ENCODE measurements around the gene CNKSR3. TPM values are rescaled to one million over a fixed set of nuclear protein-coding genes. Genes with fewer than 3 reads are reported as not detected.

Gene CNKSR3
- total and polyA plus RNA-seq, 2 of the 8 experiments (the other 6 are each of a cell fraction or from before 2014, with no cell fraction given) = 1.2 to 6.2 TPM

- Histone ChIP-seq H3K56ac (replicated peaks; ENCODE audit: insufficient read length, low read depth, low read length) (no peak overlapping the region), H2AFZ (ENCODE audit: low read length) (0 out of 2 replicates have a peak overlapping the region, but pooled peaks have one; percentile 32), H3K23me2 (ENCODE audit: low read depth, low read length) (no peaks in the 10 kb centered on the region), H2BK20ac (ENCODE audit: low read length) (no peak overlapping the region), H4K20me1 (replicated peaks in 1 of 2; ENCODE audit: control insufficient read depth in 1 of 2, insufficient read depth in 2 of 2, low read length in 2 of 2) (no peaks in the 10 kb centered on the region), H3K27ac (ENCODE audit: low read depth, low read length) (no peak overlapping the region), H4K5ac (ENCODE audit: insufficient read length, low read depth, low read length) (no peak overlapping the region), H2BK5ac (ENCODE audit: low read depth, low read length) (no peak overlapping the region), H2BK15ac (ENCODE audit: low read length) (no peak overlapping the region), H3K4me2 (ENCODE audit: insufficient read depth in 1 of 2, low read depth in 2 of 2, low read length in 2 of 2) (peak overlapping the region in 1 of 2 experiments; percentile 40; a peak in 2 of 4 replicates), H3K4me3 (ENCODE audit: extremely low read depth in 1 of 4, insufficient read depth in 2 of 4, low read depth in 3 of 4, low read length in 4 of 4) (no peak overlapping the region), H2AK5ac (ENCODE audit: low read depth, low read length) (no peak overlapping the region), H3K18ac (ENCODE audit: extremely low read depth, low read length) (no peak overlapping the region), H4K8ac (ENCODE audit: extremely low read depth, insufficient read depth, low read length) (no peak overlapping the region), H3K79me1 (ENCODE audit: low read depth, low read length) (no peaks in the 10 kb centered on the region), H3K79me2 (ENCODE audit: control insufficient read depth in 1 of 2, insufficient read depth in 2 of 2, low read length in 2 of 2) (no peaks in the 10 kb centered on the region), H3K9ac (replicated peaks in 1 of 4; ENCODE audit: extremely low read depth in 1 of 4, low read depth in 3 of 4, low read length in 3 of 4) (no peak overlapping the region), H2BK120ac (replicated peaks; ENCODE audit: low read depth, low read length) (no peak overlapping the region), H3K23ac (ENCODE audit: insufficient read length) (no peak overlapping the region), H3K27me3 (replicated peaks in 1 of 4; ENCODE audit: control insufficient read depth in 3 of 4, extremely low read depth in 1 of 4, insufficient read depth in 3 of 4, low read length in 3 of 4) (no peaks in the 10 kb centered on the region), H3K14ac (ENCODE audit: insufficient read length) (no peak overlapping the region), H4K91ac (replicated peaks; ENCODE audit: insufficient read length, low read length) (no peak overlapping the region), H3K4me1 (replicated peaks in 1 of 4; ENCODE audit: control insufficient read depth in 3 of 4, insufficient read depth in 4 of 4, low read length in 3 of 4) (peaks cover 0 to 7% (median 3%) of the 10 kb centered on the region in 4 experiments; a peak in 4 of 7 replicates), H3K36me3 (ENCODE audit: control insufficient read depth in 2 of 4, insufficient read depth in 4 of 4, low read length in 3 of 4) (no peaks in the 10 kb centered on the region), H2BK12ac (ENCODE audit: low read depth, low read length) (no peak overlapping the region), H3K4ac (replicated peaks; ENCODE audit: insufficient read length, low read depth, low read length) (no peak overlapping the region), H3K9me3 (ENCODE audit: insufficient read depth in 2 of 2, low read depth in 1 of 2, low read length in 1 of 2) (no peaks in the 10 kb centered on the region)
- ChIA-PET CTCF (ENCODE audit: partially characterized antibody) (no interaction called here), POLR2A (ENCODE audit: partially characterized antibody) (interaction anchor here (0.8 kb wide), 1 partner anchor 18 kb away, joined by 3 read pairs; no protein-coding TSS in a partner anchor)
- WGBS, 2 experiments (ENCODE audit: extremely low coverage in 1 of 2, insufficient coverage in 1 of 2, insufficient read length in 1 of 2, insufficient replicate concordance in 2 of 2, low coverage in 1 of 2, low lambda C conversion rate in 2 of 2, missing lambda C conversion rate in 1 of 2) = 68% methylated on average over 4 of the region's 6 CpGs; no CpG with 5 or more reads in 1 of the 2 experiments
- no peak for DNase-seq (ENCODE audit: low read depth in 1 of 2, low spot score in 2 of 2)
- TF ChIP-seq HDAC2 (IDR thresholded peaks at IDR 0.05; ENCODE audit: borderline replicate concordance in 1 of 2, low read depth in 2 of 2, low read length in 2 of 2) (no peak), KDM1A (IDR thresholded peaks at IDR 0.05; ENCODE audit: borderline replicate concordance, low read length) (no peak), BRCA1 (IDR thresholded peaks at IDR 0.05; ENCODE audit: low read depth, low read length) (no peak), EGR1 (IDR thresholded peaks at IDR 0.05; ENCODE audit: borderline replicate concordance, low read depth, low read length) (no peak)
- TF ChIP-seq, protein P1, sequence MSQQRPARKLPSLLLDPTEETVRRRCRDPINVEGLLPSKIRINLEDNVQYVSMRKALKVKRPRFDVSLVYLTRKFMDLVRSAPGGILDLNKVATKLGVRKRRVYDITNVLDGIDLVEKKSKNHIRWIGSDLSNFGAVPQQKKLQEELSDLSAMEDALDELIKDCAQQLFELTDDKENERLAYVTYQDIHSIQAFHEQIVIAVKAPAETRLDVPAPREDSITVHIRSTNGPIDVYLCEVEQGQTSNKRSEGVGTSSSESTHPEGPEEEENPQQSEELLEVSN (IDR thresholded peaks at IDR 0.05) = no peak
- TF ChIP-seq, protein P2, sequence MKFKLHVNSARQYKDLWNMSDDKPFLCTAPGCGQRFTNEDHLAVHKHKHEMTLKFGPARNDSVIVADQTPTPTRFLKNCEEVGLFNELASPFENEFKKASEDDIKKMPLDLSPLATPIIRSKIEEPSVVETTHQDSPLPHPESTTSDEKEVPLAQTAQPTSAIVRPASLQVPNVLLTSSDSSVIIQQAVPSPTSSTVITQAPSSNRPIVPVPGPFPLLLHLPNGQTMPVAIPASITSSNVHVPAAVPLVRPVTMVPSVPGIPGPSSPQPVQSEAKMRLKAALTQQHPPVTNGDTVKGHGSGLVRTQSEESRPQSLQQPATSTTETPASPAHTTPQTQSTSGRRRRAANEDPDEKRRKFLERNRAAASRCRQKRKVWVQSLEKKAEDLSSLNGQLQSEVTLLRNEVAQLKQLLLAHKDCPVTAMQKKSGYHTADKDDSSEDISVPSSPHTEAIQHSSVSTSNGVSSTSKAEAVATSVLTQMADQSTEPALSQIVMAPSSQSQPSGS (IDR thresholded peaks at IDR 0.05; ENCODE audit: low read length) = no peak
- FAIRE-seq = no peak
These were observed 7.9 kb upstream of the CNKSR3 start for GRCh38 chr6:154518396-154518795.
